ENCODE results near the gene TNF.

TNF gene

DNA sequence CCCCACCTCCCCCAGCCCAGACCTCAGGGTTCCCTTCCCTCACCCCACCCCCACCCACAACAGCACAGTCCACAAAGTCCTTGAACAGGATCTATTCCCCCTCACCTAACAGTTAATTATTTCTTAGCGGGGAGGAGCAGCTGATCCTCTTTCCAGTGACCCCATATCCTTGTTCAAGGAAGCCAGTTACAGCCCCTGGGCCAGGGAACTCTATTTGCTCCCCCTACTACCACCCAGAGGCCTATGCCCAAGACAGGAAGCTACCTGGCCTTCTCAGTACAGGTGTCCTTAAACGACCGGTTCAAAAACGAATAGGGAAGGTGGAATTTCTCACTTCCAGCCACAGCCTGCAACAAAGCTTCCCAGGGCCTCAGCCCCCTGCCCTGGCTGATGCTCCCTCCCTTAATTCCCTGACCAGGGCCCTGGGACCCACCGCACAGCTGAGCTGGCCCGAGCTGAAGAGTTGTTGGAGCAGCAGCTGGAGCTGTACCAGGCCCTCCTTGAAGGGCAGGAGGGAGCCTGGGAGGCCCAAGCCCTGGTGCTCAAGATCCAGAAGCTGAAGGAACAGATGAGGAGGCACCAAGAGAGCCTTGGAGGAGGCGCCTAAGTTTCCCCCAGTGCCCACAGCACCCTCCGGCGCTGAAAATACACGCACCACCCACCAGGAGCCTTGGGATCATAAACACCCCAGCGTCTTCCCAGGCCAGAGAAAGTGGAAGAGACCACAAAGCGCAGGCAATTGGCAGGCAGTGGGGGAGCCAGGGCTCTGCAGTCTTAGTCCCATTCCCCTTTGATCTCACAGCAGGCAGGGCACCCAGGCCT, 45.8 kb upstream of the TNF start (continued):
- TF ChIP-seq ZNF660 (tag by site-specific recombination; IDR thresholded peaks at IDR 0.05): no peak
- TF ChIP-seq ZEB2 (tag by site-specific recombination; IDR thresholded peaks at IDR 0.05): peak; percentile 68
- no peak for TF ChIP-seq GLI2 (tag by site-specific recombination; IDR thresholded peaks at IDR 0.05; ENCODE audit: borderline replicate concordance, low read depth)
- no peak for TF ChIP-seq ZNF776 (tag by site-specific recombination; IDR thresholded peaks at IDR 0.05; ENCODE audit: borderline replicate concordance)
- no peak for TF ChIP-seq ZNF626 (tag by site-specific recombination; IDR thresholded peaks at IDR 0.05)
- TF ChIP-seq ZNF112 (tag by site-specific recombination; IDR thresholded peaks at IDR 0.05): no peak
- TF ChIP-seq ZNF248 (tag by site-specific recombination; IDR thresholded peaks at IDR 0.05): no peak
- TF ChIP-seq, protein P1, sequence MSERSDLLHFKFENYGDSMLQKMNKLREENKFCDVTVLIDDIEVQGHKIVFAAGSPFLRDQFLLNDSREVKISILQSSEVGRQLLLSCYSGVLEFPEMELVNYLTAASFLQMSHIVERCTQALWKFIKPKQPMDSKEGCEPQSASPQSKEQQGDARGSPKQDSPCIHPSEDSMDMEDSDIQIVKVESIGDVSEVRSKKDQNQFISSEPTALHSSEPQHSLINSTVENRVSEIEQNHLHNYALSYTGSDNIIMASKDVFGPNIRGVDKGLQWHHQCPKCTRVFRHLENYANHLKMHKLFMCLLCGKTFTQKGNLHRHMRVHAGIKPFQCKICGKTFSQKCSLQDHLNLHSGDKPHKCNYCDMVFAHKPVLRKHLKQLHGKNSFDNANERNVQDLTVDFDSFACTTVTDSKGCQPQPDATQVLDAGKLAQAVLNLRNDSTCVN (tag by site-specific recombination; optimal IDR thresholded peaks at IDR 0.05): no peak
- TF ChIP-seq IKZF3 (tag by site-specific recombination; IDR thresholded peaks at IDR 0.05): peak; percentile 52; the same call in 1 of the 2 replicates

DNA sequence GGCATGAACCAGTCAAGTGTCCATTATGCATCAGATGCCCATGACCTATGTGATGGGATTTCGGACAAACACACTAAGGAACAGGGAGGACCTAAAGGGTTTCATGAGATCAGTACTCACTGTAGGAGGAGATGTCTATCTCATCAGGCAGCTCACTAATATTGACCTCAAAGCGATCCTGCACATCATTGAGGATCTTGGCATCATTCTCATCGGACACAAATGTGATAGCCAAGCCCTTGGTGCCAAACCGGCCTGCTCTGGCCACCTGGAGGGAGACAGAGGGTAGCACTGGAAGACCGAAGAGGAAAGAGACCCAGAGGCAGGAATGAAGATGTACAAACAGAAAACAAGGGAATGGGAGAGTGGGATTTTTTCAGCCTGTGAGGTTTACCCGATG, 44.7 kb upstream of the TNF start:
- Histone ChIP-seq H3K4me1 (ENCODE audit: control insufficient read depth, insufficient read depth, low read length) (peaks cover 2% of the 10 kb centered on the region), H3K4me3 (ENCODE audit: low read depth, low read length) (no peak overlapping the region), H3K27ac (ENCODE audit: extremely low read depth, low read depth, low read length) (0 out of 2 replicates have a peak overlapping the region, but pooled peaks have one; percentile 12), H3K9me3 (ENCODE audit: control insufficient read depth, insufficient read depth, low read depth, low read length) (no peaks in the 10 kb centered on the region), H3K36me3 (ENCODE audit: control insufficient read depth in 2 of 2, insufficient read depth in 1 of 2, low read length in 2 of 2) (peaks cover 48 to 67% of the 10 kb centered on the region in 2 experiments)
- TF ChIP-seq WT1 (tag by site-specific recombination; IDR thresholded peaks at IDR 0.05): peak; percentile 8; the same call in 1 of the 2 replicates
- peak; percentile 56; the same call in 1 of the 2 replicates for TF ChIP-seq ZBTB17 (tag by site-specific recombination; IDR thresholded peaks at IDR 0.05)
- TF ChIP-seq, protein P1 (tag by site-specific recombination; optimal IDR thresholded peaks at IDR 0.05): no peak
- TF ChIP-seq ZNF600 (tag by site-specific recombination; IDR thresholded peaks at IDR 0.05): peak; percentile 56; the same call in 1 of the 2 replicates
- ChIA-PET POLR2A (interaction anchor here (2.1 to 6.3 kb wide), 2 partner anchors 11 to 16 kb away, joined by 6 to 112 read pairs; partner anchors contain the start of genes ATP6V1G2 and DDX39B), CTCF (no interaction called here)

DNA sequence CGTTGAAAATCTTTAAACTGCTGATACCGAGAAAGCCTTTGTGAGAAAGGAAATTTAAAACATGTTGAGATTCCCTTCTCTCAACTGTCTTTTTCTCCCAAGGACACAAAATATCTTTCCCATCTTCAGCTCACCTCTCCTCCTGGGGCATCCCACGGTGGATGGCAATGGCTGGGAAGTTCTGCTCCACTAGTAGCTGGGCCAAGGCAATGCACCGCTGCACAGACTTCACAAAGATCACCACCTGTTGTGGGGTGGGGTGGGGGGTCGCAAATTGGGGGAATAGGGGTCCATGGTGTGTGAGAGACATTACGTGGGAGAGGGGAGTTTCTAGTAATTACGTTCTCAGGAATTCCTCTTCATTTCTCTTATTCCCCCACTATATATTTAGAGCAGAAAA, 44.2 kb upstream of the TNF start:
- Histone ChIP-seq H3K4me1 (ENCODE audit: control insufficient read depth, insufficient read depth, low read length) (no peaks in the 10 kb centered on the region; the same call in 1 of the 2 replicates), H3K27ac (ENCODE audit: extremely low read depth, low read depth, low read length) (0 out of 2 replicates have a peak overlapping the region, but pooled peaks have one; percentile 12), H3K4me3 (ENCODE audit: low read depth, low read length) (no peak overlapping the region), H3K36me3 (ENCODE audit: control insufficient read depth in 2 of 2, insufficient read depth in 1 of 2, low read length in 2 of 2) (peaks cover 53 to 72% of the 10 kb centered on the region in 2 experiments), H3K9me3 (ENCODE audit: control insufficient read depth, insufficient read depth, low read depth, low read length) (no peaks in the 10 kb centered on the region)
- CTCF ChIA-PET: interaction anchor here (0.8 to 1.6 kb wide), 3 partner anchors 14 to 159 kb away, joined by 3 read pairs; no protein-coding TSS in a partner anchor
- POLR2A ChIA-PET: interaction anchor here (0.8 to 6.3 kb wide), 4 partner anchors 10 to 68 kb away, joined by 3 to 112 read pairs (median 6); partner anchors contain the start of genes ATP6V1G2, DDX39B and MICB
- no peak for TF ChIP-seq ZNF433 (tag by site-specific recombination; IDR thresholded peaks at IDR 0.05; ENCODE audit: low read depth)
- peak; percentile 41; the same call in 1 of the 2 replicates for TF ChIP-seq SCRT2 (tag by site-specific recombination; IDR thresholded peaks at IDR 0.05)
- TF ChIP-seq, protein P2, sequence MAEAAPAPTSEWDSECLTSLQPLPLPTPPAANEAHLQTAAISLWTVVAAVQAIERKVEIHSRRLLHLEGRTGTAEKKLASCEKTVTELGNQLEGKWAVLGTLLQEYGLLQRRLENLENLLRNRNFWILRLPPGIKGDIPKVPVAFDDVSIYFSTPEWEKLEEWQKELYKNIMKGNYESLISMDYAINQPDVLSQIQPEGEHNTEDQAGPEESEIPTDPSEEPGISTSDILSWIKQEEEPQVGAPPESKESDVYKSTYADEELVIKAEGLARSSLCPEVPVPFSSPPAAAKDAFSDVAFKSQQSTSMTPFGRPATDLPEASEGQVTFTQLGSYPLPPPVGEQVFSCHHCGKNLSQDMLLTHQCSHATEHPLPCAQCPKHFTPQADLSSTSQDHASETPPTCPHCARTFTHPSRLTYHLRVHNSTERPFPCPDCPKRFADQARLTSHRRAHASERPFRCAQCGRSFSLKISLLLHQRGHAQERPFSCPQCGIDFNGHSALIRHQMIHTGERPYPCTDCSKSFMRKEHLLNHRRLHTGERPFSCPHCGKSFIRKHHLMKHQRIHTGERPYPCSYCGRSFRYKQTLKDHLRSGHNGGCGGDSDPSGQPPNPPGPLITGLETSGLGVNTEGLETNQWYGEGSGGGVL (tag by site-specific recombination; IDR thresholded peaks at IDR 0.05): no peak
